NT2/D1 (cell line): ENCODE results near the gene ELANE.

ENCODE experiments used
- DNase-seq: peaks from one replicate; pipeline ENCODE4 v3.0.0-alpha.2; 2011; ENCODE audit warnings: low read depth, low spot score
- H3K27me3 ChIP-seq: 2 replicates; pipeline ENCODE4 v1.6.0; 2011; ENCODE audit warnings: mild to moderate bottlenecking; ENCODE audit not compliant: insufficient read length, insufficient read depth
- H3K36me3 ChIP-seq: 2 replicates; pipeline ENCODE4 v1.6.1; 2011; ENCODE audit warnings: mild to moderate bottlenecking, low read length, mixed read lengths; ENCODE audit not compliant: insufficient read depth, insufficient read length
- H3K4me1 ChIP-seq: 2 replicates; pipeline ENCODE4 v1.5.1; 2011; ENCODE audit not compliant: insufficient read depth, insufficient read length
- H3K4me3 ChIP-seq: 2 replicates; pipeline ENCODE4 v1.5.1; 2011; ENCODE audit warnings: low read depth; ENCODE audit not compliant: insufficient read length
- H3K9ac ChIP-seq: 2 replicates; pipeline ENCODE4 v1.6.0; 2011; ENCODE audit warnings: low read depth; ENCODE audit not compliant: insufficient read length
- H3K9me3 ChIP-seq: 2 replicates; pipeline ENCODE4 v1.5.1; 2011; ENCODE audit warnings: mild to moderate bottlenecking, low read length; ENCODE audit not compliant: insufficient read depth
- SUZ12 ChIP-seq: IDR thresholded peaks from 2 replicates; pipeline ENCODE4 v1.6.1; 2011; ENCODE audit not compliant: insufficient read length, insufficient read depth; ENCODE audit errors: extremely low read depth
- YY1 ChIP-seq: IDR thresholded peaks from 2 replicates; pipeline ENCODE4 v1.6.1; 2011; ENCODE audit not compliant: insufficient read length, insufficient read depth
- ZNF274 ChIP-seq: IDR thresholded peaks from 2 replicates; pipeline ENCODE4 v1.6.1; 2011; ENCODE audit warnings: mild to moderate bottlenecking, low read depth, low read length

ELANE gene

DNA sequence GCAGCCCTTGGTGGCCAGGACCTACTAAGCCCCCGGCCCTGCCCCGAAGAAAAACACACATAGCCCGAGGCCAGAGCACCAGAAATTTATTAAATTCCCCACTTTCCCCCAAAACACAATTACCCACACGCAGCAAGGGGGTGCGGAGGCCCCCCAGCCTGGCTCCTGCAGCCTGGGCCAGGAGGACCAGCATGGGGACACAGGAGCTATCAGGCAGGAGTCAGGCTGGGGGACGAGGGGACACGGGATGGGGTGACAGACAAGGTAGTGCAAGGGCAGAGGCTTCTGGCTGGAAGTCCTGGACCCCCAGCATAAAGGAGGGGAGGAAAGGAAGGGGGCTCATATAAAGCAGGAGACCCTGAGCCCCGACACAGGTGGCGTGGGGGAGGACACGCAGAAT lies 44.3 kb downstream of the ELANE start:
- Histone ChIP-seq H3K4me3 (no peak overlapping the region), H3K27me3 (no peaks in the 10 kb centered on the region), H3K9ac (no peak overlapping the region), H3K36me3 (peaks cover 42% of the 10 kb centered on the region), H3K4me1 (peaks cover 17% of the 10 kb centered on the region), H3K9me3 (no peaks in the 10 kb centered on the region)
- TF ChIP-seq SUZ12 = no peak
- TF ChIP-seq YY1 = no peak
- no peak for TF ChIP-seq ZNF274
- no peak for DNase-seq

- no peak overlapping the region for H3K9ac ChIP-seq
- H3K4me1 ChIP-seq = peaks cover 17% of the 10 kb centered on the region
- no peak overlapping the region for H3K4me3 ChIP-seq
- TF ChIP-seq SUZ12 = no peak
- TF ChIP-seq ZNF274 = no peak
- no peak for TF ChIP-seq YY1
- H3K36me3 ChIP-seq = peaks cover 48% of the 10 kb centered on the region
- no peaks in the 10 kb centered on the region for H3K9me3 ChIP-seq
- no peaks in the 10 kb centered on the region for H3K27me3 ChIP-seq
- DNase-seq = no peak
These were observed 44.9 kb downstream of the ELANE start for GRCh38 chr19:896999-897398.

DNA sequence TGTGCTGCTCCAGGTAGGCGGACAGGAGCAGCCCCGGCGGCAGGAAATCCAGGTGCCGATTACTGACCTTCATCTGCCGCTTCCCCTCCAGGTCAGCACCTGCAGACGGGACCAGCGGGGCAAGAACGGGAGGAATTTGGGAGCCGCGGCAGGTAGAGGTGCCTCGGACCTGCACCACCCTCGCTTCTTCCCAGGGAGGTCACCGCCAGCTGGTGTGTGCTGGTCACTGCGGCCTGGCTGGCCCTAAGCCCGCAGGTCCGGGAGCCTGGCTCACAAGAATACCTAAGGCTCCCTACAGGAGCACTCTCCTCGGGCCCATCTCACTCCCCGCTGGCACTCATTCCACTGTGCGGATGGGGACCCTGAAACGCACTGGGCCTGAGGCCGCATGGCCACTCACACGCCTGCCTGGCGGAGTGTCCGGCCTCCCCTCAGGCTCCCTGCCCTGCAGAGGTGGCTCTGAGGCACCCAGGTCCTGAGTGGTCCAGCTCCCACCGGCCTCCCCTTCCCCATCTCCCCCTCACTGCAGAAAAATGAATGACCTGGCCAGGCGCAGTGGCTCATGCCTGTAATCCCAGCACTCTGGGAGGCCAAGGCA lies 45.4 kb downstream of the ELANE start:
- Histone ChIP-seq H3K9ac (no peak overlapping the region), H3K4me3 (no peak overlapping the region), H3K4me1 (peaks cover 17% of the 10 kb centered on the region), H3K9me3 (no peaks in the 10 kb centered on the region), H3K36me3 (peaks cover 51% of the 10 kb centered on the region), H3K27me3 (no peaks in the 10 kb centered on the region)
- TF ChIP-seq ZNF274 (no peak), YY1 (no peak), SUZ12 (no peak)
- no peak for DNase-seq

DNA sequence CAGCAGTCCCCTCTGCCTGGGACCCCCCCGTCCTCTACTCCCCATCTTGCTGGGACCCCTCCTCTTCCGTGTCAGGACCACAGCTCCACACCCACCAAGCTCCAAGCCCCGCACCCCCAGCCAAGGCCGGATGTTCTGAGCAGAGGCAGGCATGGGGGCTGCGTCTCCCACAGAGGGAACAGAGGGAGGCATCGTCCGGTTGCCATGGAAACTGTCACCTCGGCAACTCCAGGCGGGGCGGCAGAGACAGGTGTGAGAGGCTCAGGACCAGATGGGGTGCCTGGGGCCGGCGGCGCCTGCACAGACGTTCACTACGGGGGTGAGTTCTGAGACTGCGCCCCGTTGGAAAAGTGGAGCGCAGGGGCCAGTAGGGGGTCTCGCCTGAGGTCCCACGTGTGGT lies 46.6 kb downstream of the ELANE start:
- no peak for DNase-seq
- H3K4me3 ChIP-seq = no peak overlapping the region
- H3K9ac ChIP-seq = no peak overlapping the region
- TF ChIP-seq YY1 (no peak), SUZ12 (no peak), ZNF274 (no peak)
- H3K27me3 ChIP-seq = no peaks in the 10 kb centered on the region
- H3K9me3 ChIP-seq = no peaks in the 10 kb centered on the region
- H3K36me3 ChIP-seq = peaks cover 51% of the 10 kb centered on the region
- peaks cover 17% of the 10 kb centered on the region for H3K4me1 ChIP-seq

GRCh38 chr19:899336-900042 lies 47.4 kb downstream of the ELANE start:
- H3K4me1 ChIP-seq = peaks cover 17% of the 10 kb centered on the region
- DNase-seq = no peak
- TF ChIP-seq YY1 (no peak), SUZ12 (no peak), ZNF274 (no peak)

DNA sequence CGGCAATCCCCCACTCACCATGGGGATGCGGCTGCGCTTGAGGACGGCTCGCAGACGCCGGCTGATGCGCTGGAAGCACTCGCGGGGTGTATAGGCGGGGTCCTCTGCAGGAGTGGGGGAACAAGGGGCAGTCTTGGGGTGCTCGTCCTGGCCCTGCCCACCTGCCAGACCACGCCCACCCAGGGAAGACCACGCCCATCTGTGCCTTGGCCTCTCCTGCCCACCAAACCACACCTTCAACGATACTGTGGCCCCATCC lies 47.9 kb downstream of the ELANE start:
- peaks cover 17% of the 10 kb centered on the region for H3K4me1 ChIP-seq
- H3K9me3 ChIP-seq = no peaks in the 10 kb centered on the region
- H3K27me3 ChIP-seq = no peaks in the 10 kb centered on the region
- H3K4me3 ChIP-seq = no peak overlapping the region
- H3K36me3 ChIP-seq = peaks cover 56% of the 10 kb centered on the region
- DNase-seq = no peak
- no peak for TF ChIP-seq ZNF274
- TF ChIP-seq SUZ12 = no peak
- no peak for TF ChIP-seq YY1
- H3K9ac ChIP-seq = no peak overlapping the region

More at GRCh38 chr19:899336-900042, 47.4 kb downstream of the ELANE start:
- Histone ChIP-seq H3K36me3 (peaks cover 53% of the 10 kb centered on the region), H3K9ac (no peak overlapping the region), H3K4me3 (no peak overlapping the region), H3K27me3 (no peaks in the 10 kb centered on the region), H3K9me3 (no peaks in the 10 kb centered on the region)

DNA sequence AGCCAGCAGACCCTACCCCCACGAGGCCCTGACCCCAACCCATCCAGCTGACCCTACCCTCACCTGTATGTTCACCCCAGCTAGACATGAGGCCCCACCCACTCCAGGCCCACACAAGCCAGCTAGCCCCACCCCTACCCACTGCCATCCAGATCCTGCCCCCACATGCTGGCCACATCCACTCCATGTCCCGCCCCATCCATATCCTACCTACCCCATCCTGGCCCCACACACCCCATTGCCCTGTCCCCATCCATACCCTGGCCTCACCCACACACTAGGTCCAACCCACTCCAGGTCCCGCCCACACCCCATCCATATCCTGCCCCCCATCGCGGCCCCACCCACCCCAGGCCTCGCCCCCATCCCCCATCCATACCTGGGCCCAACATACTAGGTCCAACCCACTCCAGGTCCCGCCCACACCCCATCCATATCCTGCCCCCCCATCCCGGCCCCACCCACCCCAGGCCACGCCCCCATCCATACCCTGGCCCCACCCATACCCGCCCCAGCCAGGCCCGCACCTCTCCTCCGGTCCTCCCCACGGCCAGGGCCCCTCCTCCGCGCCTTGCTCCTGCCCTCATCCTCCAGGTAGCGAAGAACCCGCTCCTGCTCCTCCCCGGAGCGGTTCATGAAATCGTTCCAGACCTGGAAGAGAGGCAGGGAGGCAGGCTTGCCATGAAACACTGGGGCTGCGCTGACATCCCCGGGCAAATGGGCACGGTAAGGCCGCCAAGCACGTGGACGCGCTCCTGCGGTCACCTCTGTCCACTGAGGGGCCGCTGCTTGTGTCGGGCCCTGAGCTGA lies 48.4 kb downstream of the ELANE start:
- no peaks in the 10 kb centered on the region for H3K9me3 ChIP-seq
- H3K4me3 ChIP-seq = no peak overlapping the region
- peaks cover 56% of the 10 kb centered on the region for H3K36me3 ChIP-seq
- TF ChIP-seq SUZ12 = no peak
- no peak for TF ChIP-seq ZNF274
- TF ChIP-seq YY1 = no peak
- H3K27me3 ChIP-seq = no peaks in the 10 kb centered on the region
- no peak overlapping the region for H3K9ac ChIP-seq
- peaks cover 14% of the 10 kb centered on the region for H3K4me1 ChIP-seq
- no peak for DNase-seq
